ENCODE results near the gene SNX9.

The SNX9 gene

GRCh38 chr6:157823001-157823527 lies at the start of gene SNX9:
Gene SNX9, plus strand, starts transcription at chr6:157823246. Its CDS starts 189 bp downstream, at chr6:157823435.
- H3K4me3 ChIP-seq (ENCODE audit: low read depth, low read length): peak within 1 kb of the TSS; percentile 79
- ChIA-PET CTCF (interaction anchor here (1.0 to 1.4 kb wide), 2 partner anchors 15 to 67 kb away, joined by 4 to 7 read pairs; no protein-coding TSS in a partner anchor), POLR2A (no interaction called here)
- no peak for DNase-seq (ENCODE audit: low read depth, low spot score)
- TF ChIP-seq CTCF (IDR thresholded peaks at IDR 0.05; ENCODE audit: insufficient read depth, low read length, missing control alignments): no peak

GRCh38 chr6:157773248-157773773 lies 49.7 kb upstream of the SNX9 start:
- DNase-seq (ENCODE audit: low read depth, low spot score): no peak
- no peak for TF ChIP-seq CTCF (IDR thresholded peaks at IDR 0.05; ENCODE audit: insufficient read depth, low read length, missing control alignments)
- H3K4me3 ChIP-seq (ENCODE audit: low read depth, low read length): no peak overlapping the region
- ChIA-PET CTCF (interaction anchor here (1.6 kb wide), 1 partner anchor 17 kb away, joined by 3 read pairs; no protein-coding TSS in a partner anchor), POLR2A (no interaction called here)

GRCh38 chr6:157774153-157775135 lies 48.6 kb upstream of the SNX9 start:
- CTCF ChIA-PET: no interaction called here
- TF ChIP-seq CTCF (IDR thresholded peaks at IDR 0.05; ENCODE audit: insufficient read depth, low read length, missing control alignments): no peak
- POLR2A ChIA-PET: no interaction called here

GRCh38 chr6:157775376-157775775 lies 47.7 kb upstream of the SNX9 start:
- POLR2A ChIA-PET: no interaction called here
- CTCF ChIA-PET: no interaction called here
- H3K4me3 ChIP-seq (ENCODE audit: low read depth, low read length): no peak overlapping the region
- no peak for TF ChIP-seq CTCF (IDR thresholded peaks at IDR 0.05; ENCODE audit: insufficient read depth, low read length, missing control alignments)
- no peak for DNase-seq (ENCODE audit: low read depth, low spot score)

More at GRCh38 chr6:157774153-157775135, 48.6 kb upstream of the SNX9 start:
- H3K4me3 ChIP-seq (ENCODE audit: low read depth, low read length): no peak overlapping the region
- no peak for DNase-seq (ENCODE audit: low read depth, low spot score)

GRCh38 chr6:157777344-157777743 lies 45.7 kb upstream of the SNX9 start:
- CTCF ChIA-PET: interaction anchor here (1.1 kb wide), 1 partner anchor 21 kb away, joined by 3 read pairs; no protein-coding TSS in a partner anchor

More at GRCh38 chr6:157777344-157777743, 45.7 kb upstream of the SNX9 start:
- H3K4me3 ChIP-seq (ENCODE audit: low read depth, low read length): no peak overlapping the region
- no peak for DNase-seq (ENCODE audit: low read depth, low spot score)
- POLR2A ChIA-PET: no interaction called here
- no peak for TF ChIP-seq CTCF (IDR thresholded peaks at IDR 0.05; ENCODE audit: insufficient read depth, low read length, missing control alignments)

Data from AG04449 (cell line).